Activated CD8-positive, alpha-beta T cell treated with anti-CD3 and anti-CD28 coated beads, Interleukin-2, amount 10 ng/mL, durations not matched to agents 7 days and 5 days (primary cell): ENCODE results near the gene ZNF140. TPM values are rescaled to one million over a fixed set of nuclear protein-coding genes. Genes with fewer than 3 reads are reported as not detected.
A peak's percentile ranks its signal among the peaks of the same experiment; 100 is the strongest.

Experiments
- ATAC-seq: fragments of 150-1000 bp; cut with Tn5 transposase; one replicate; pipeline ENCODE4 v1.10.0; 2021; ENCODE audit warnings: moderate library complexity
- CTCF ChIA-PET: fragments of 350-600 bp; sonication (Branson Sonifier 250); formaldehyde crosslinking; loops from one replicate; lab custom pipeline; 2021; ENCODE audit warnings: antibody characterized with exemption; lab: Charles Lee
- POLR2A ChIA-PET: fragments of 350-600 bp; sonication (Branson Sonifier 250); formaldehyde crosslinking; loops from one replicate; lab custom pipeline; 2021; ENCODE audit warnings: antibody characterized with exemption; lab: Charles Lee
- DNase-seq: peaks from one replicate; pipeline ENCODE4 v3.0.0-alpha.2; 2020
- H3K27ac Mint-ChIP-seq: one replicate; pipeline ENCODE4 v1.8.0; 2021; ENCODE audit warnings: mild to moderate bottlenecking, mixed read lengths
- H3K27me3 Mint-ChIP-seq: one replicate; pipeline ENCODE4 v1.8.0; 2021; ENCODE audit warnings: low read depth, mixed read lengths
- H3K36me3 Mint-ChIP-seq: one replicate; pipeline ENCODE4 v1.8.0; 2021; ENCODE audit warnings: low read depth, mixed read lengths
- H3K4me1 Mint-ChIP-seq: one replicate; pipeline ENCODE4 v1.8.0; 2021; ENCODE audit warnings: low read depth, mixed read lengths
- H3K4me3 Mint-ChIP-seq: one replicate; pipeline ENCODE4 v1.8.0; 2021; ENCODE audit warnings: mild to moderate bottlenecking, mixed read lengths
- H3K9me3 Mint-ChIP-seq: one replicate; pipeline ENCODE4 v1.8.0; 2022; ENCODE audit warnings: mixed read lengths; ENCODE audit not compliant: insufficient read depth
- total RNA-seq, 2 experiments: library from RNA; stranded (reverse); gene quantifications; one replicate each; pipeline ENCODE4 v1.2.3, GENCODE V29; 2021

ZNF140 gene
- total RNA-seq: 10 to 100 TPM; 14.1 to 17.1 TPM

- peaks cover 16% of the 10 kb centered on the region for H3K4me1 Mint-ChIP-seq
- DNase-seq (peak; percentile 97), ATAC-seq (peak; percentile 76)
- H3K27me3 Mint-ChIP-seq: no peaks in the 10 kb centered on the region
- CTCF ChIA-PET: interaction anchor here (0.9 to 1.0 kb wide), 2 partner anchors 64 to 101 kb away, joined by 4 to 6 read pairs; partner anchors contain the start of gene ZNF268
- H3K27ac Mint-ChIP-seq: no peak within 1 kb of the TSS
- POLR2A ChIA-PET: interaction anchor here (0.7 to 1.4 kb wide), 6 partner anchors 43 to 102 kb away, joined by 3 to 7 read pairs (median 5); partner anchors contain the start of genes ZNF10, ZNF26 and ZNF84
- no peak within 1 kb of the TSS for H3K4me3 Mint-ChIP-seq
- H3K36me3 Mint-ChIP-seq: peaks cover 60% of the 10 kb centered on the region
- H3K9me3 Mint-ChIP-seq: peaks cover 48% of the 10 kb centered on the region
Measured at GRCh38 chr12:133080368-133081158, at the start of gene ZNF140. TSS of gene ZNF140 (plus strand) at chr12:133080923. CDS start at chr12:133081321, 398 bp downstream.

GRCh38 chr12:133037207-133038005 is 43.3 kb upstream of the ZNF140 start, which contains the start of gene ZNF84:
TSS of gene ZNF84 (plus strand) at chr12:133037509. CDS start at chr12:133041468, 3,959 bp downstream.
- DNase-seq: peak; percentile 98
- ATAC-seq: peak; percentile 97
- Mint-ChIP-seq H3K27ac (peak within 1 kb of the TSS; percentile 99), H3K27me3 (no peaks in the 10 kb centered on the region), H3K9me3 (peaks cover 60% of the 10 kb centered on the region), H3K36me3 (peaks cover 57% of the 10 kb centered on the region), H3K4me1 (peaks cover 18% of the 10 kb centered on the region), H3K4me3 (peak within 1 kb of the TSS; percentile 93)
- ChIA-PET CTCF (no interaction called here), POLR2A (interaction anchor here (0.6 to 3.5 kb wide), 4 partner anchors 21 to 93 kb away, joined by 3 to 19 read pairs (median 4); partner anchors contain the start of genes ZNF10, ZNF26 and ZNF891)

- H3K4me1 Mint-ChIP-seq: peaks cover 18% of the 10 kb centered on the region
- peak overlapping the region; percentile 93 for H3K4me3 Mint-ChIP-seq
- ATAC-seq (no peak), DNase-seq (no peak)
- ChIA-PET POLR2A (interaction anchor here (0.6 to 3.5 kb wide), 5 partner anchors 20 to 170 kb away, joined by 3 to 19 read pairs (median 3); partner anchors contain the start of genes ZNF10, ZNF26 and ZNF891), CTCF (interaction anchor here (1.4 kb wide), 1 partner anchor 51 kb away, joined by 4 read pairs; no protein-coding TSS in a partner anchor)
- H3K27me3 Mint-ChIP-seq: no peaks in the 10 kb centered on the region
- H3K27ac Mint-ChIP-seq: peak overlapping the region; percentile 99
- peaks cover 65% of the 10 kb centered on the region for H3K36me3 Mint-ChIP-seq
- peaks cover 67% of the 10 kb centered on the region for H3K9me3 Mint-ChIP-seq
Measured at GRCh38 chr12:133038118-133038709, 42.5 kb upstream of the ZNF140 start.

- H3K4me1 Mint-ChIP-seq: no peaks in the 10 kb centered on the region
- peaks cover 94% of the 10 kb centered on the region for H3K36me3 Mint-ChIP-seq
- DNase-seq: no peak
- POLR2A ChIA-PET: no interaction called here
- H3K9me3 Mint-ChIP-seq: peaks cover 67% of the 10 kb centered on the region
- H3K27me3 Mint-ChIP-seq: no peaks in the 10 kb centered on the region
- CTCF ChIA-PET: no interaction called here
- no peak overlapping the region for H3K4me3 Mint-ChIP-seq
- no peak overlapping the region for H3K27ac Mint-ChIP-seq
- ATAC-seq: no peak
Measured at GRCh38 chr12:133046698-133047097, 34.0 kb upstream of the ZNF140 start.

DNA sequence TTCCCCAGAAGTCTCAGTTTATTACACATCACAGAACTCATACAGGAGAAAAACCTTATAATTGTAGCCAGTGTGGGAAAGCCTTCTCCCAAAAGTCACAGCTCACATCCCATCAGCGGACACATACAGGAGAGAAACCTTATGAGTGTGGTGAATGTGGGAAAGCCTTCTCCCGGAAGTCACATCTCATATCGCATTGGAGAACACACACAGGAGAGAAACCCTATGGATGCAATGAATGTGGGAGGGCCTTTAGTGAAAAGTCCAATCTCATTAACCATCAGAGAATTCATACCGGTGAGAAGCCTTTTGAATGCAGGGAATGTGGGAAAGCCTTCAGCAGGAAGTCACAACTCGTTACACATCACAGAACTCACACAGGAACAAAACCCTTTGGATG is 23.3 kb upstream of the ZNF140 start:
- ATAC-seq: no peak
- Mint-ChIP-seq H3K36me3 (peaks cover 66% of the 10 kb centered on the region), H3K4me1 (no peaks in the 10 kb centered on the region), H3K27me3 (no peaks in the 10 kb centered on the region), H3K4me3 (no peak overlapping the region), H3K27ac (no peak overlapping the region), H3K9me3 (peaks cover 58% of the 10 kb centered on the region)
- DNase-seq: no peak
- POLR2A ChIA-PET: no interaction called here
- CTCF ChIA-PET: no interaction called here

DNA sequence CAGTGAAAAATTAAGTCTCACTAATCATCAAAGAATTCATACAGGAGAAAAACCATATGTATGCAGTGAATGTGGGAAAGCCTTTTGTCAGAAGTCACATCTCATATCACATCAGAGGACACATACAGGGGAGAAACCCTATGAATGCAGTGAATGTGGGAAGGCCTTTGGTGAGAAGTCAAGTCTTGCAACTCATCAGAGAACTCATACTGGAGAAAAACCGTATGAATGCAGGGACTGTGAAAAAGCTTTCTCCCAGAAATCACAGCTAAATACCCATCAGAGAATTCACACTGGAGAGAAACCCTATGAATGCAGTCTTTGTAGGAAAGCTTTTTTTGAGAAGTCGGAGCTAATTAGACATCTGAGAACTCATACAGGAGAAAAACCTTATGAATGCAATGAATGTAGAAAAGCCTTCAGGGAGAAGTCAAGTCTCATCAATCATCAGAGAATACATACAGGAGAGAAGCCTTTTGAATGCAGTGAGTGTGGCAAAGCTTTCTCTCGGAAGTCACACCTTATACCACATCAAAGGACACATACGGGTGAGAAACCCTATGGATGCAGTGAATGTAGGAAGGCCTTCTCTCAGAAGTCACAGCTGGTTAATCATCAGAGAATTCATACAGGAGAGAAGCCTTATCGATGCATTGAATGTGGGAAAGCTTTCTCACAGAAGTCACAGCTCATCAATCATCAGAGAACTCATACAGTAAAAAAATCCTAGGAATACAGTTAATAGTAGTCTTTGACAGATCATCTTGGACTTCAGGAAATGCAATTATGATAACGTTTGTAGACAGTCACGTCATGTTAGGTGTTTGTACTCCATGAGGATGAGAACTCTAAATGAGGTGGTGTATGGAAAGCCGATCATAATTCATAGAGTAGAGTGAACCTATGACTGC is 22.3 kb upstream of the ZNF140 start:
- CTCF ChIA-PET: interaction anchor here (0.7 kb wide), 1 partner anchor 48 kb away, joined by 3 read pairs; no protein-coding TSS in a partner anchor
- peaks cover 59% of the 10 kb centered on the region for H3K9me3 Mint-ChIP-seq
- H3K27ac Mint-ChIP-seq: no peak overlapping the region
- no peaks in the 10 kb centered on the region for H3K4me1 Mint-ChIP-seq
- DNase-seq (no peak), ATAC-seq (no peak)
- H3K36me3 Mint-ChIP-seq: peaks cover 63% of the 10 kb centered on the region
- no peaks in the 10 kb centered on the region for H3K27me3 Mint-ChIP-seq
- POLR2A ChIA-PET: interaction anchor here (0.8 kb wide), 1 partner anchor 21 kb away, joined by 3 read pairs; the partner anchor contains the start of gene ZNF84
- no peak overlapping the region for H3K4me3 Mint-ChIP-seq

DNA sequence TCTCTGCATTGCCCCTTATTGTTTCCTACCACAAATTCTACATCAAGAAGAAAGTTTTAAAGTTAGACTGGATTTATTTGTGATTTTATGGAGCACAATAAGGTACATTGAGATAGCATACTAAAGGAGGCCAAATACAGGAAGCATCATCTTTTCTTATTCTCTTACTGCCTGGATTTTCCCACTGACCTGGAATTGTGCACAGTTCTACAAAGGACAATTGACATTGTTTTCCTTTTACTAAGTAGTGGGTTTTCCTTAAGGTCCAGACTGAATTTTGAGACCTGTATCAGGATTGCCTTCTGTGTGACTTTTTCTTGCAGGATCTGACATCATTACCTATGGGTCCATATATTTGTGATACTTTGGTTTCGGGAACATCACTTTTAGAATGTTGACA is 18.8 kb upstream of the ZNF140 start:
- no peak for ATAC-seq
- Mint-ChIP-seq H3K27me3 (no peaks in the 10 kb centered on the region), H3K9me3 (peaks cover 75% of the 10 kb centered on the region), H3K27ac (no peak overlapping the region), H3K4me1 (no peaks in the 10 kb centered on the region), H3K4me3 (no peak overlapping the region), H3K36me3 (peaks cover 45% of the 10 kb centered on the region)
- no peak for DNase-seq
- ChIA-PET CTCF (no interaction called here), POLR2A (no interaction called here)

GRCh38 chr12:133063556-133063955 is 17.2 kb upstream of the ZNF140 start:
- peaks cover 29% of the 10 kb centered on the region for H3K36me3 Mint-ChIP-seq
- CTCF ChIA-PET: no interaction called here
- ATAC-seq (no peak), DNase-seq (no peak)
- no peak overlapping the region for H3K4me3 Mint-ChIP-seq
- no peaks in the 10 kb centered on the region for H3K27me3 Mint-ChIP-seq
- H3K27ac Mint-ChIP-seq: no peak overlapping the region
- no peaks in the 10 kb centered on the region for H3K4me1 Mint-ChIP-seq
- POLR2A ChIA-PET: no interaction called here
- peaks cover 68% of the 10 kb centered on the region for H3K9me3 Mint-ChIP-seq

GRCh38 chr12:133073836-133074235 is 6.9 kb upstream of the ZNF140 start:
- CTCF ChIA-PET: no interaction called here

DNA sequence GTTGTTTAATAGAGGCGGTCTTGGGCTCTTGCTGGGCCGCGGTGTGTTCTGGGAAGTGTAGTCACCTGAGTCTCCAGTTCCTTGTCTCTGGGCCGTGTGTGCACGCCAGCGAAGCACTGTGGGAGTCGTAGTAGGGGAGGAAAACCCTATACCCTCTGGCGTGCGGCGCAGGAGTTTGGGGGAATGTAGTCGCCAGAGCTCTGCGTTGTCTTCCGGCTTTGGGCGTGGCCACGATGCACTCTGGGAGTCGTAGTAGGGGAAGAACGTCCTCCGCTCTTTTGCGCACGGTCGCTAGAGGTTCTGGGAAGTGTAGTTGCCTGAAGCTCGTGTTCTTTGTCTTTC is 726 bp upstream of the ZNF140 start:
- peak; percentile 98 for DNase-seq
- Mint-ChIP-seq H3K4me1 (peaks cover 16% of the 10 kb centered on the region), H3K27me3 (no peaks in the 10 kb centered on the region), H3K27ac (no peak overlapping the region), H3K36me3 (peaks cover 56% of the 10 kb centered on the region), H3K9me3 (peaks cover 43% of the 10 kb centered on the region), H3K4me3 (no peak overlapping the region)
- ChIA-PET POLR2A (interaction anchor here (0.7 to 1.1 kb wide), 3 partner anchors 42 to 94 kb away, joined by 3 to 6 read pairs (median 4); partner anchors contain the start of genes ZNF26 and ZNF84), CTCF (interaction anchor here (0.9 to 1.0 kb wide), 2 partner anchors 64 to 101 kb away, joined by 4 to 6 read pairs; partner anchors contain the start of gene ZNF268)
- peak; percentile 84 for ATAC-seq

More at GRCh38 chr12:133073836-133074235, 6.9 kb upstream of the ZNF140 start:
- Mint-ChIP-seq H3K4me1 (no peaks in the 10 kb centered on the region), H3K9me3 (peaks cover 31% of the 10 kb centered on the region), H3K36me3 (peaks cover 12% of the 10 kb centered on the region), H3K27ac (no peak overlapping the region), H3K4me3 (no peak overlapping the region), H3K27me3 (no peaks in the 10 kb centered on the region)
- no peak for DNase-seq
- POLR2A ChIA-PET: no interaction called here
- no peak for ATAC-seq
